Measurements from ENCODE around the gene GOLGA3. TPM values are rescaled to one million over a fixed set of nuclear protein-coding genes. Genes with fewer than 3 reads are reported as not detected.

GOLGA3 gene
- total RNA-seq, 1 donor from 2014 or later: 86.7 TPM

GRCh38 chr12:132784580-132784979, 44.1 kb downstream of the GOLGA3 start:
- Histone ChIP-seq H3K27ac (ENCODE audit: low read depth, low read length) (no peak overlapping the region), H2AFZ (ENCODE audit: low read depth, low read length) (no peak overlapping the region), H3K36me3 (ENCODE audit: insufficient read depth, low read length) (peaks cover 47% of the 10 kb centered on the region), H3K27me3 (ENCODE audit: insufficient read depth, low read length) (no peaks in the 10 kb centered on the region), H3K4me1 (ENCODE audit: insufficient read depth, low read length) (no peaks in the 10 kb centered on the region), H4K20me1 (ENCODE audit: insufficient read depth, low read length) (peaks cover 83% of the 10 kb centered on the region), H3K4me2 (ENCODE audit: low read length) (no peak overlapping the region), H3K79me2 (ENCODE audit: insufficient read depth, low read length) (peaks cover 54% of the 10 kb centered on the region), H3K9me3 (ENCODE audit: insufficient read depth, low read depth, low read length) (no peaks in the 10 kb centered on the region), H3K4me3 (ENCODE audit: insufficient read depth, low read depth, low read length) (no peak overlapping the region), H3K9ac (ENCODE audit: low read length) (no peak overlapping the region)
- H3K36me3 Mint-ChIP-seq (ENCODE audit: low read depth, unreplicated experiment): peaks cover 42% of the 10 kb centered on the region
- H3K27ac Mint-ChIP-seq (ENCODE audit: unreplicated experiment): peak overlapping the region; percentile 70
- FAIRE-seq: no peak
- H3K9me3 Mint-ChIP-seq (ENCODE audit: unreplicated experiment): no peaks in the 10 kb centered on the region
- DNase-seq (ENCODE audit: low read depth): no peak
- no peaks in the 10 kb centered on the region for H3K27me3 Mint-ChIP-seq (ENCODE audit: low read depth, unreplicated experiment)
- TF ChIP-seq EZH2 (IDR thresholded peaks at IDR 0.05; ENCODE audit: insufficient read depth, low read length): no peak
- no peak for TF ChIP-seq CTCF (IDR thresholded peaks at IDR 0.05; ENCODE audit: insufficient read depth, low read depth, low read length)
- no peak overlapping the region for H3K4me3 Mint-ChIP-seq (ENCODE audit: unreplicated experiment)
- H3K4me1 Mint-ChIP-seq (ENCODE audit: low read depth, unreplicated experiment): peaks cover 16% of the 10 kb centered on the region

- Histone ChIP-seq H3K79me2 (ENCODE audit: insufficient read depth, low read length) (peaks cover 55% of the 10 kb centered on the region), H3K4me1 (ENCODE audit: insufficient read depth, low read length) (no peaks in the 10 kb centered on the region), H3K9ac (ENCODE audit: low read length) (no peak overlapping the region), H3K27me3 (ENCODE audit: insufficient read depth, low read length) (no peaks in the 10 kb centered on the region), H2AFZ (ENCODE audit: low read depth, low read length) (no peak overlapping the region), H3K4me2 (ENCODE audit: low read length) (no peak overlapping the region), H3K4me3 (ENCODE audit: insufficient read depth, low read depth, low read length) (no peak overlapping the region), H3K27ac (ENCODE audit: low read depth, low read length) (no peak overlapping the region), H3K36me3 (ENCODE audit: insufficient read depth, low read length) (peaks cover 50% of the 10 kb centered on the region), H3K9me3 (ENCODE audit: insufficient read depth, low read depth, low read length) (no peaks in the 10 kb centered on the region), H4K20me1 (ENCODE audit: insufficient read depth, low read length) (peaks cover 81% of the 10 kb centered on the region)
- FAIRE-seq (no peak), DNase-seq (ENCODE audit: low read depth) (no peak)
- Mint-ChIP-seq H3K27me3 (ENCODE audit: low read depth, unreplicated experiment) (no peaks in the 10 kb centered on the region), H3K36me3 (ENCODE audit: low read depth, unreplicated experiment) (peaks cover 38% of the 10 kb centered on the region), H3K9me3 (ENCODE audit: unreplicated experiment) (no peaks in the 10 kb centered on the region), H3K4me1 (ENCODE audit: low read depth, unreplicated experiment) (peaks cover 16% of the 10 kb centered on the region), H3K4me3 (ENCODE audit: unreplicated experiment) (no peak overlapping the region), H3K27ac (ENCODE audit: unreplicated experiment) (peak overlapping the region; percentile 70)
- TF ChIP-seq EZH2 (IDR thresholded peaks at IDR 0.05; ENCODE audit: insufficient read depth, low read length) (no peak), CTCF (IDR thresholded peaks at IDR 0.05; ENCODE audit: insufficient read depth, low read depth, low read length) (no peak)
These were observed 44.6 kb downstream of the GOLGA3 start for GRCh38 chr12:132783917-132784531.

GRCh38 chr12:132781938-132782337, 46.7 kb downstream of the GOLGA3 start:
- no peak for DNase-seq (ENCODE audit: low read depth)
- Histone ChIP-seq H3K27ac (ENCODE audit: low read depth, low read length) (no peak overlapping the region), H3K79me2 (ENCODE audit: insufficient read depth, low read length) (peaks cover 48% of the 10 kb centered on the region), H3K9ac (ENCODE audit: low read length) (no peak overlapping the region), H2AFZ (ENCODE audit: low read depth, low read length) (no peak overlapping the region), H3K36me3 (ENCODE audit: insufficient read depth, low read length) (peaks cover 57% of the 10 kb centered on the region), H3K27me3 (ENCODE audit: insufficient read depth, low read length) (no peaks in the 10 kb centered on the region), H3K9me3 (ENCODE audit: insufficient read depth, low read depth, low read length) (no peaks in the 10 kb centered on the region), H4K20me1 (ENCODE audit: insufficient read depth, low read length) (peaks cover 79% of the 10 kb centered on the region), H3K4me1 (ENCODE audit: insufficient read depth, low read length) (no peaks in the 10 kb centered on the region), H3K4me2 (ENCODE audit: low read length) (no peak overlapping the region), H3K4me3 (ENCODE audit: insufficient read depth, low read depth, low read length) (no peak overlapping the region)
- TF ChIP-seq EZH2 (IDR thresholded peaks at IDR 0.05; ENCODE audit: insufficient read depth, low read length) (no peak), CTCF (IDR thresholded peaks at IDR 0.05; ENCODE audit: insufficient read depth, low read depth, low read length) (no peak)
- H3K9me3 Mint-ChIP-seq (ENCODE audit: unreplicated experiment): no peaks in the 10 kb centered on the region
- no peak overlapping the region for H3K4me3 Mint-ChIP-seq (ENCODE audit: unreplicated experiment)
- H3K27ac Mint-ChIP-seq (ENCODE audit: unreplicated experiment): no peak overlapping the region
- H3K36me3 Mint-ChIP-seq (ENCODE audit: low read depth, unreplicated experiment): peaks cover 33% of the 10 kb centered on the region
- FAIRE-seq: no peak
- no peaks in the 10 kb centered on the region for H3K27me3 Mint-ChIP-seq (ENCODE audit: low read depth, unreplicated experiment)
- H3K4me1 Mint-ChIP-seq (ENCODE audit: low read depth, unreplicated experiment): peaks cover 16% of the 10 kb centered on the region
